K562 (cell line): ENCODE measurements around the gene ALKBH3. TPM values are rescaled to one million over a fixed set of nuclear protein-coding genes. Genes with fewer than 3 reads are reported as not detected.
A peak's percentile ranks its signal among the peaks of the same experiment; 100 is the strongest.

Experiments
- COPS2 ChIP-seq: fragments of 450-650 bp; conservative IDR thresholded peaks from 2 replicates; pipeline ENCODE4 v1.6.1; 2016; ENCODE audit warnings: mild to moderate bottlenecking, moderate library complexity
- DEAF1 ChIP-seq: fragments of 450-650 bp; formaldehyde crosslinking; IDR thresholded peaks from 2 replicates; pipeline ENCODE4 v1.4.0; 2020; ENCODE audit warnings: mild to moderate bottlenecking, moderate library complexity
- ESRRB ChIP-seq: fragments of 250-450 bp; sonication (Bioruptor Pico); IDR thresholded peaks from 2 replicates; pipeline ENCODE4 v1.5.0; 2020; ENCODE audit warnings: mild to moderate bottlenecking, moderate library complexity, borderline replicate concordance
- FOXK2 ChIP-seq, 2 experiments: fragments of 450-650 bp; IDR thresholded peaks in 1 of 2; conservative IDR thresholded peaks in 1 of 2; 2 replicates each; pipeline ENCODE4 v1.6.1; 2016; ENCODE audit warnings: low read depth in 2 of 2, mild to moderate bottlenecking in 1 of 2
- L3MBTL2 ChIP-seq: fragments of 450-650 bp; IDR thresholded peaks from 2 replicates; pipeline ENCODE4 v1.6.1; 2016; ENCODE audit warnings: mild to moderate bottlenecking, moderate library complexity
- MBD1 ChIP-seq: fragments of 250-450 bp; sonication (Bioruptor Pico); IDR thresholded peaks from 2 replicates; pipeline ENCODE4 v1.8.0; 2022; ENCODE audit warnings: inconsistent platforms
- UBTF ChIP-seq, 2 experiments: IDR thresholded peaks; 2 replicates each; pipeline ENCODE4 v1.6.1; 2012; ENCODE audit warnings: improper control_type of control experiment in 2 of 2, low read depth in 2 of 2, low read length in 2 of 2, borderline replicate concordance in 1 of 2
- ZBTB1 ChIP-seq: sonication (generic); formaldehyde crosslinking; IDR thresholded peaks from 2 replicates; pipeline ENCODE4 v1.8.1; 2023; ENCODE audit warnings: missing genetic modification reagents, low read depth, mild to moderate bottlenecking, borderline replicate concordance
- ZMIZ1 ChIP-seq, 2 experiments: fragments of 150-350 bp in 1 of 2; IDR thresholded peaks; 2 replicates each; pipeline ENCODE4 v1.6.1; 2012 to 2016; ENCODE audit warnings: low read depth in 2 of 2, low read length in 2 of 2, mild to moderate bottlenecking in 1 of 2, moderate library complexity in 1 of 2
- ZNF253 ChIP-seq: fragments of 250-450 bp; sonication (Bioruptor Pico); conservative IDR thresholded peaks from 2 replicates; pipeline ENCODE4 v1.6.1; 2021; ENCODE audit warnings: mild to moderate bottlenecking
- ZNF592 ChIP-seq: fragments of 450-650 bp; IDR thresholded peaks from 2 replicates; pipeline ENCODE4 v1.6.1; 2017; ENCODE audit warnings: antibody characterized with exemption, mild to moderate bottlenecking
- ZSCAN29 ChIP-seq: fragments of 450-650 bp; IDR thresholded peaks from 2 replicates; pipeline ENCODE4 v1.6.1; 2017
- polyA plus RNA-seq, 8 experiments: library from polyadenylated mRNA; depleted of rRNA in 4 of 8; stranded (reverse) in 5 of 8; unstranded in 3 of 8; fragments of >200 nt; fragmentation: Nextera tagmentation in 2 of 8; fragmentation: Illumina TruSeq in 1 of 8; extraction: Ambion mirVana in 2 of 8; extraction: Trizol in 1 of 8; gene quantifications; 2 replicates each; pipeline versions ENCODE4 v1.2.1 to v1.2.3, GENCODE V29; 2011 to 2014; ENCODE audit warnings: inconsistent platforms in 1 of 8, missing spikeins in 1 of 8
- total RNA-seq, 7 experiments: library from RNA; depleted of rRNA in 6 of 7; stranded (reverse); fragments of >200 nt in 6 of 7; fragmentation: Illumina TruSeq in 2 of 7; extraction: Trizol in 2 of 7; gene quantifications; 2 replicates each; pipeline versions ENCODE4 v1.2.1 to v1.2.3, GENCODE V29; 2011 to 2021; ENCODE audit warnings: low replicate concordance in 1 of 7

The ALKBH3 gene
- total and polyA plus RNA-seq, 9 of the 15 experiments (the other 6 are each of a cell fraction or from before 2014, with no cell fraction given) = 16.0 to 49.9 (median 36.5) TPM

DNA sequence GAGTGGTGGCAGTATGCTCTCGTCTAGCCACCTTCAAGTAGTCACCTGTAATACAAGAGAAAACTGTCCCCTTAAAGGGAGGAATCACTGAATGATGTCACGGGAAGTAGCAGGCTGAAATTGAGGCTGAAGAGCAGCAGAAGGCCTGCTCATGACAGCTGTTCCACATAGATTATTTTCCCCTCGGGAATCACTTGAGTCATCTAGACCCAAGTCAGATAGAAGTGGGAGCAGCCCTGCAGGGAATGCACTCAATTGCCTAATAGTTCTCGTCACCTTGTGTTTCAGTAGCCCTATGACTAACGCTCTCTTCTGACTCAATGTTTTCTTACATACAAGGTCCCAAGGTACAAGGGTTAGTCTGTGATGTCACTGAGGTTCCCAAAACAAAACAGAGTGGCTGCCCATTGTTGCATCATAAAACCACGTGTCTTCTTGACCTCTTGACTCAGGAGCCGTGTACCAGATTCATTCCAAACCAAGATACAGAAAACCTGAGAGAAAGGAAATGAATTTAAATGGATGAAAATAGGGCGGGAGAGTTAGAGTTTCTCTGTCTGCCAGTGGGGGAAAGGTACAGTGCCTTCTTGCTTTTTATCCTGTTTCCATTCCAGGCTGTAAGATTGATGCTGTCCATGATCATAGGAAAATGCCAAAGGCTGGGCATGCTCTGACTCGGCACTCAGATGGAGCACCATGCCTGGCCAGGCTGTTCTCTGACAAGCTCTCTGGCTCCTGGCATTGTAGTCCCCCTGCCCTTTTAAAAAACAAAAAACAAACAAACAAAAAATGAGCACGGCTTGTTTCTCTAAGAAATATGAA lies 40.2 kb downstream of the ALKBH3 start (continued):
- TF ChIP-seq ZNF592 (peak; percentile 61; the same call in 1 of the 2 replicates), MBD1 (no peak), ESRRB (CRISPR knock-in tag) (no peak), ZSCAN29 (no peak), COPS2 (no peak), FOXK2 (conservative IDR thresholded peaks at IDR 0.05 in 1 of 2, IDR thresholded peaks at IDR 0.05 in 1 of 2; ENCODE audit: low read depth in 2 of 2) (peak; percentile 86 to 91), DEAF1 (CRISPR knock-in tag) (no peak), ZMIZ1 (IDR thresholded peaks at IDR 0.05; ENCODE audit: low read depth in 2 of 2, low read length in 2 of 2) (peak in 1 of 2 experiments; percentile 54; a peak in 1 of 4 replicates), UBTF (IDR thresholded peaks at IDR 0.05; ENCODE audit: borderline replicate concordance in 1 of 2, low read depth in 2 of 2, low read length in 2 of 2) (no peak), ZNF253 (CRISPR knock-in tag) (no peak), L3MBTL2 (peak; percentile 72), ZBTB1 (CRISPR knock-in tag) (no peak)
